T-helper 22 cell (primary cell): ENCODE measurements around the gene TRANK1.

ENCODE experiments used
- DNase-seq: peaks from one replicate; pipeline ENCODE4 v3.0.0-alpha.2; 2020; ENCODE audit warnings: low read depth

The TRANK1 gene

GRCh38 chr3:36800533-36801116 is 144.2 kb downstream of the TRANK1 start:
- no peak for DNase-seq

- DNase-seq = no peak
These were observed 148.0 kb downstream of the TRANK1 start for GRCh38 chr3:36796881-36797280.

GRCh38 chr3:36796161-36796560 is 148.7 kb downstream of the TRANK1 start:
- DNase-seq = no peak

- no peak for DNase-seq
These were observed 149.2 kb downstream of the TRANK1 start for GRCh38 chr3:36795622-36796021.

- no peak for DNase-seq
These were observed 152.5 kb downstream of the TRANK1 start for GRCh38 chr3:36792342-36792741.

- no peak for DNase-seq
These were observed 154.1 kb downstream of the TRANK1 start for GRCh38 chr3:36790765-36791164.

GRCh38 chr3:36786921-36787890 is 157.6 kb downstream of the TRANK1 start:
- no peak for DNase-seq

- no peak for DNase-seq
These were observed 160.7 kb downstream of the TRANK1 start for GRCh38 chr3:36784138-36784635.

- DNase-seq = no peak
These were observed 167.2 kb downstream of the TRANK1 start for GRCh38 chr3:36777424-36778218.
